Activated CD8-positive, alpha-beta memory T cell treated with anti-CD3 and anti-CD28 coated beads for 4 hours (primary cell): ENCODE data around the gene NIPSNAP2.
"Not testable (repeated sequence)": the region's sequence is repeated elsewhere in the genome, so short reads cannot be mapped to it uniquely, and the experiment has no call there.

Source experiments
- DNase-seq, 2 donors: peaks; one replicate each; pipeline ENCODE4 v3.0.0-alpha.2; 2020; ENCODE audit warnings: low read depth in 2 of 2

The NIPSNAP2 gene

GRCh38 chr7:55975988-55976633, 11.7 kb downstream of the NIPSNAP2 start:
- no peak for DNase-seq

GRCh38 chr7:55977831-55978230, 13.4 kb downstream of the NIPSNAP2 start:
- no peak for DNase-seq

GRCh38 chr7:55980266-55980665, 15.9 kb downstream of the NIPSNAP2 start:
- no peak for DNase-seq

GRCh38 chr7:55983537-55983936, 19.2 kb downstream of the NIPSNAP2 start:
- DNase-seq = no peak

GRCh38 chr7:55992346-55992745, 28.0 kb downstream of the NIPSNAP2 start:
- no peak for DNase-seq

- no peak for DNase-seq
Measured at GRCh38 chr7:55996856-55997500, 32.6 kb downstream of the NIPSNAP2 start.

- no peak for DNase-seq
Measured at GRCh38 chr7:56003749-56004148, 39.4 kb downstream of the NIPSNAP2 start.

- no peak for DNase-seq
Measured at GRCh38 chr7:56007167-56007652, 42.8 kb downstream of the NIPSNAP2 start.

GRCh38 chr7:56007891-56008290, 43.5 kb downstream of the NIPSNAP2 start:
- DNase-seq = no peak

GRCh38 chr7:56009695-56010094, 45.3 kb downstream of the NIPSNAP2 start:
- DNase-seq = no peak

GRCh38 chr7:56017015-56017414, 52.6 kb downstream of the NIPSNAP2 start:
- not testable (repeated sequence) for DNase-seq

GRCh38 chr7:56019501-56019900, 55.1 kb downstream of the NIPSNAP2 start:
- no peak for DNase-seq

- DNase-seq = no peak
Measured at GRCh38 chr7:56023500-56023899, 59.1 kb downstream of the NIPSNAP2 start.

- no peak for DNase-seq
Measured at GRCh38 chr7:56026538-56026937, 62.2 kb downstream of the NIPSNAP2 start.

- DNase-seq = no peak
Measured at GRCh38 chr7:56028942-56029630, 64.7 kb downstream of the NIPSNAP2 start.

GRCh38 chr7:56030340-56030739, 66.0 kb downstream of the NIPSNAP2 start:
- DNase-seq = no peak

- DNase-seq = not testable (repeated sequence)
Measured at GRCh38 chr7:56031556-56031955, 67.2 kb downstream of the NIPSNAP2 start.

- not testable (repeated sequence) for DNase-seq
Measured at GRCh38 chr7:56032578-56032977, 68.2 kb downstream of the NIPSNAP2 start.

GRCh38 chr7:56033671-56034432, 69.5 kb downstream of the NIPSNAP2 start:
- peak; percentile 22 to 44 for DNase-seq

GRCh38 chr7:56040730-56041129, 76.3 kb downstream of the NIPSNAP2 start:
- DNase-seq = no peak

GRCh38 chr7:56045758-56046157, 81.4 kb downstream of the NIPSNAP2 start:
- DNase-seq = not testable (repeated sequence)
